DMS79 (cell line): Measurements from ENCODE around the gene LRP8.

Experiments
- DNase-seq: peaks from one replicate; lab custom pipeline; 2025; lab: John Stamatoyannopoulos, UW

Gene LRP8

GRCh38 chr1:53304527-53304926 is 23.3 kb downstream of the LRP8 start:
- no peak for DNase-seq

- DNase-seq, result peak; percentile 83
These were observed 23.9 kb downstream of the LRP8 start for GRCh38 chr1:53303726-53304515.

GRCh38 chr1:53303243-53303642 is 24.6 kb downstream of the LRP8 start:
- DNase-seq, result no peak

GRCh38 chr1:53299233-53299632 is 28.6 kb downstream of the LRP8 start:
- no peak for DNase-seq

GRCh38 chr1:53298045-53298637 is 29.7 kb downstream of the LRP8 start:
- no peak for DNase-seq

GRCh38 chr1:53297195-53297594 is 30.7 kb downstream of the LRP8 start:
- no peak for DNase-seq

- no peak for DNase-seq
These were observed 31.6 kb downstream of the LRP8 start for GRCh38 chr1:53296117-53296749.

- no peak for DNase-seq
These were observed 32.1 kb downstream of the LRP8 start for GRCh38 chr1:53295726-53296116.

- no peak for DNase-seq
These were observed 32.6 kb downstream of the LRP8 start for GRCh38 chr1:53295295-53295694.

- no peak for DNase-seq
These were observed 33.3 kb downstream of the LRP8 start for GRCh38 chr1:53294567-53294966.

GRCh38 chr1:53294061-53294460 is 33.8 kb downstream of the LRP8 start:
- no peak for DNase-seq

GRCh38 chr1:53293123-53293522 is 34.7 kb downstream of the LRP8 start:
- DNase-seq, result no peak

GRCh38 chr1:53292690-53293089 is 35.2 kb downstream of the LRP8 start:
- DNase-seq, result no peak

- no peak for DNase-seq
These were observed 36.3 kb downstream of the LRP8 start for GRCh38 chr1:53291574-53291973.

- DNase-seq, result no peak
These were observed 39.0 kb downstream of the LRP8 start for GRCh38 chr1:53288790-53289429.

GRCh38 chr1:53288002-53288789 is 39.7 kb downstream of the LRP8 start:
- DNase-seq, result no peak

- peak; percentile 45 for DNase-seq
These were observed 40.9 kb downstream of the LRP8 start for GRCh38 chr1:53286955-53287354.

- DNase-seq, result no peak
These were observed 41.7 kb downstream of the LRP8 start for GRCh38 chr1:53285969-53286760.

GRCh38 chr1:53285546-53285945 is 42.3 kb downstream of the LRP8 start:
- no peak for DNase-seq

GRCh38 chr1:53284224-53285020 is 43.4 kb downstream of the LRP8 start:
- no peak for DNase-seq
